Uterus (tissue), 4 donors: ENCODE measurements around the gene PSMD4. TPM values are rescaled to one million over a fixed set of nuclear protein-coding genes. Genes with fewer than 3 reads are reported as not detected.
"Not testable (repeated sequence)": the region's sequence is repeated elsewhere in the genome, so short reads cannot be mapped to it uniquely, and the experiment has no call there.

ENCODE experiments used
- DNase-seq, 2 donors: peaks; one replicate each; pipeline ENCODE4 v3.0.0-alpha.2; 2019 to 2020
- H3K27ac ChIP-seq, 2 donors: fragments of 200-600 bp; sonication (generic); 1 replicate in 1 of 2; 2 replicates in 1 of 2; pipeline ENCODE4 v1.5.1; 2016 to 2018
- H3K27me3 ChIP-seq, 2 donors: fragments of 200-600 bp; sonication (generic); one replicate each; pipeline ENCODE4 v1.5.1; 2018 to 2019; ENCODE audit warnings: control low read depth in 1 of 2
- H3K36me3 ChIP-seq, 2 donors: fragments of 200-600 bp; sonication (generic); one replicate each; pipeline ENCODE4 v1.5.1; 2019; ENCODE audit warnings: control low read depth in 1 of 2
- H3K4me1 ChIP-seq, 2 donors: fragments of 200-600 bp; sonication (generic); one replicate each; pipeline ENCODE4 v1.5.1; 2018 to 2019; ENCODE audit warnings: control low read depth in 1 of 2
- H3K4me3 ChIP-seq, 2 donors: fragments of 200-600 bp; sonication (generic); 1 replicate in 1 of 2; 2 replicates in 1 of 2; pipeline ENCODE4 v1.5.1; 2018 to 2019; ENCODE audit warnings: mild to moderate bottlenecking in 1 of 2
- H3K9me3 ChIP-seq, 2 donors: fragments of 200-600 bp; sonication (generic); one replicate each; pipeline ENCODE4 v1.5.1; 2019; ENCODE audit warnings: control low read depth in 1 of 2
- CTCF ChIP-seq, 4 experiments: fragments of 200-600 bp in 2 of 4; fragments of 450-650 bp in 2 of 4; sonication (generic) in 2 of 4; IDR thresholded peaks; one replicate each; pipeline ENCODE4 v1.5.1; 2016 to 2019; ENCODE audit warnings: antibody characterized with exemption in 4 of 4, mild to moderate bottlenecking in 2 of 4, moderate library complexity in 1 of 4
- POLR2A ChIP-seq, 2 donors: fragments of 450-650 bp; IDR thresholded peaks; one replicate each; pipeline ENCODE4 v1.6.1; 2016; ENCODE audit warnings: antibody characterized with exemption in 2 of 2, mild to moderate bottlenecking in 1 of 2, moderate library complexity in 1 of 2
- intact Hi-C: fragments of 100-400 bp; cut with DNase I; formaldehyde crosslinking; loops from one replicate; pipeline ENCODE4 v1.15.1; 2023; ENCODE audit warnings: low total_unique reads
- total RNA-seq, 4 donors: library from RNA; depleted of rRNA in 3 of 4; stranded (reverse); fragments of >200 nt in 3 of 4; gene quantifications; one replicate each; pipeline versions ENCODE4 v1.1.0 to v1.2.4, GENCODE V29; 2014 to 2023
- donor health status: DM: yes; HTN: yes; CAD: no.

The PSMD4 gene
- total RNA-seq, 4 donors from 2014 or later = 73.5 to 114 (median 89.1) TPM

- Histone ChIP-seq H3K36me3 (no peaks in the 10 kb centered on the region), H3K9me3 (no peaks in the 10 kb centered on the region), H3K4me3 (no peak overlapping the region), H3K27me3 (no peaks in the 10 kb centered on the region), H3K27ac (no peak overlapping the region), H3K4me1 (no peaks in the 10 kb centered on the region)
- intact Hi-C loops = no loop called here
- TF ChIP-seq POLR2A (IDR thresholded peaks at IDR 0.05) (no peak), CTCF (IDR thresholded peaks at IDR 0.05) (no peak)
- DNase-seq = no peak
Observed at GRCh38 chr1:151265446-151266236, 11.1 kb downstream of the PSMD4 start.

GRCh38 chr1:151266315-151266714 is 11.8 kb downstream of the PSMD4 start:
- Histone ChIP-seq H3K27ac (no peak overlapping the region), H3K27me3 (no peaks in the 10 kb centered on the region), H3K36me3 (no peaks in the 10 kb centered on the region), H3K4me1 (no peaks in the 10 kb centered on the region), H3K4me3 (no peak overlapping the region), H3K9me3 (no peaks in the 10 kb centered on the region)
- intact Hi-C loops = no loop called here
- no peak for DNase-seq
- no peak for TF ChIP-seq POLR2A (IDR thresholded peaks at IDR 0.05)
- TF ChIP-seq CTCF (IDR thresholded peaks at IDR 0.05) = no peak

GRCh38 chr1:151266821-151267220 is 12.3 kb downstream of the PSMD4 start:
- intact Hi-C loops = no loop called here
- TF ChIP-seq CTCF (IDR thresholded peaks at IDR 0.05) (no peak), POLR2A (IDR thresholded peaks at IDR 0.05) (no peak)
- no peaks in the 10 kb centered on the region for H3K36me3 ChIP-seq

GRCh38 chr1:151267760-151268159 is 13.2 kb downstream of the PSMD4 start:
- no peak for DNase-seq
- no peaks in the 10 kb centered on the region for H3K4me1 ChIP-seq
- TF ChIP-seq CTCF (IDR thresholded peaks at IDR 0.05) = no peak
- no peak for TF ChIP-seq POLR2A (IDR thresholded peaks at IDR 0.05)
- no peak overlapping the region for H3K4me3 ChIP-seq
- no peaks in the 10 kb centered on the region for H3K27me3 ChIP-seq
- no peak overlapping the region for H3K27ac ChIP-seq
- no peaks in the 10 kb centered on the region for H3K36me3 ChIP-seq
- intact Hi-C loops = no loop called here
- H3K9me3 ChIP-seq = no peaks in the 10 kb centered on the region

More at GRCh38 chr1:151266821-151267220, 12.3 kb downstream of the PSMD4 start:
- Histone ChIP-seq H3K27ac (no peak overlapping the region), H3K9me3 (no peaks in the 10 kb centered on the region), H3K27me3 (no peaks in the 10 kb centered on the region), H3K4me3 (no peak overlapping the region), H3K4me1 (no peaks in the 10 kb centered on the region)
- DNase-seq = no peak

GRCh38 chr1:151273924-151274466 is 19.5 kb downstream of the PSMD4 start:
- no peak overlapping the region for H3K27ac ChIP-seq
- H3K27me3 ChIP-seq = no peaks in the 10 kb centered on the region
- DNase-seq = no peak
- intact Hi-C loops = no loop called here
- no peaks in the 10 kb centered on the region for H3K9me3 ChIP-seq
- TF ChIP-seq CTCF (IDR thresholded peaks at IDR 0.05) (no peak), POLR2A (IDR thresholded peaks at IDR 0.05) (no peak)
- H3K4me3 ChIP-seq = no peak overlapping the region
- H3K36me3 ChIP-seq = no peaks in the 10 kb centered on the region
- no peaks in the 10 kb centered on the region for H3K4me1 ChIP-seq

- H3K4me1 ChIP-seq, intact Hi-C loops, H3K36me3 ChIP-seq, H3K27ac ChIP-seq, H3K4me3 ChIP-seq, DNase-seq, H3K9me3 ChIP-seq, H3K27me3 ChIP-seq: not testable (repeated sequence)
Observed at GRCh38 chr1:151275341-151275740, 20.8 kb downstream of the PSMD4 start.
